ENCODE measurements around the gene SMIM15.

SMIM15 gene

GRCh38 chr5:61171479-61171878, 9.2 kb upstream of the SMIM15 start:
- H3K4me1 ChIP-seq (ENCODE audit: low read length), result no peaks in the 10 kb centered on the region
- no peaks in the 10 kb centered on the region for H3K36me3 ChIP-seq (replicated peaks; ENCODE audit: insufficient read depth, low read length)
- no peak overlapping the region for H3K27ac ChIP-seq (ENCODE audit: low read length)
- H3K9me2 ChIP-seq (replicated peaks; ENCODE audit: insufficient read depth, low read length), result no peaks in the 10 kb centered on the region
- no peaks in the 10 kb centered on the region for H3K9me3 ChIP-seq (replicated peaks; ENCODE audit: insufficient read depth, low read length)
- H3K4me2 ChIP-seq (ENCODE audit: low read depth, low read length), result no peak overlapping the region
- no peak for DNase-seq
- H3K4me3 ChIP-seq (ENCODE audit: low read length), result no peak overlapping the region
- H3K79me2 ChIP-seq (ENCODE audit: low read length), result no peaks in the 10 kb centered on the region
- H3K27me3 ChIP-seq (replicated peaks; ENCODE audit: insufficient read depth, low read length), result no peaks in the 10 kb centered on the region
- H3F3A ChIP-seq (ENCODE audit: insufficient read depth, low read length), result no peaks in the 10 kb centered on the region
- H4K20me1 ChIP-seq (ENCODE audit: insufficient read depth, low read length), result no peaks in the 10 kb centered on the region
- no peak overlapping the region for H3K9ac ChIP-seq (ENCODE audit: low read length)
- no peak overlapping the region for H2AFZ ChIP-seq (ENCODE audit: low read length)
- TF ChIP-seq EZH2phosphoT487 (IDR thresholded peaks at IDR 0.05; ENCODE audit: low read length), result no peak
- TF ChIP-seq CTCF (IDR thresholded peaks at IDR 0.05; ENCODE audit: low read length), result no peak
- no peak for TF ChIP-seq EZH2 (optimal IDR thresholded peaks at IDR 0.05; ENCODE audit: low read depth, low read length)

GRCh38 chr5:61168951-61169350, 6.7 kb upstream of the SMIM15 start:
- Histone ChIP-seq H3K4me2 (ENCODE audit: low read depth, low read length) (no peak overlapping the region), H2AFZ (ENCODE audit: low read length) (no peak overlapping the region), H3K79me2 (ENCODE audit: low read length) (no peaks in the 10 kb centered on the region), H3F3A (ENCODE audit: insufficient read depth, low read length) (no peaks in the 10 kb centered on the region), H3K36me3 (replicated peaks; ENCODE audit: insufficient read depth, low read length) (no peaks in the 10 kb centered on the region), H3K9ac (ENCODE audit: low read length) (no peak overlapping the region), H3K9me2 (replicated peaks; ENCODE audit: insufficient read depth, low read length) (no peaks in the 10 kb centered on the region), H3K27ac (ENCODE audit: low read length) (no peak overlapping the region), H3K27me3 (replicated peaks; ENCODE audit: insufficient read depth, low read length) (no peaks in the 10 kb centered on the region), H3K4me1 (ENCODE audit: low read length) (no peaks in the 10 kb centered on the region), H3K9me3 (replicated peaks; ENCODE audit: insufficient read depth, low read length) (no peaks in the 10 kb centered on the region), H4K20me1 (ENCODE audit: insufficient read depth, low read length) (no peaks in the 10 kb centered on the region), H3K4me3 (ENCODE audit: low read length) (no peak overlapping the region)
- no peak for TF ChIP-seq CTCF (IDR thresholded peaks at IDR 0.05; ENCODE audit: low read length)
- TF ChIP-seq EZH2phosphoT487 (IDR thresholded peaks at IDR 0.05; ENCODE audit: low read length), result no peak
- no peak for TF ChIP-seq EZH2 (optimal IDR thresholded peaks at IDR 0.05; ENCODE audit: low read depth, low read length)
- DNase-seq, result no peak

GRCh38 chr5:61167382-61167781, 5.1 kb upstream of the SMIM15 start:
- Histone ChIP-seq H3K9me3 (replicated peaks; ENCODE audit: insufficient read depth, low read length) (no peaks in the 10 kb centered on the region), H3K27ac (ENCODE audit: low read length) (no peak overlapping the region), H3K4me1 (ENCODE audit: low read length) (no peaks in the 10 kb centered on the region; the same call in 1 of the 2 replicates), H2AFZ (ENCODE audit: low read length) (no peak overlapping the region), H3K27me3 (replicated peaks; ENCODE audit: insufficient read depth, low read length) (no peaks in the 10 kb centered on the region), H3K4me3 (ENCODE audit: low read length) (no peak overlapping the region), H3K79me2 (ENCODE audit: low read length) (peaks cover 8% of the 10 kb centered on the region), H4K20me1 (ENCODE audit: insufficient read depth, low read length) (no peaks in the 10 kb centered on the region), H3K9me2 (replicated peaks; ENCODE audit: insufficient read depth, low read length) (no peaks in the 10 kb centered on the region), H3K4me2 (ENCODE audit: low read depth, low read length) (no peak overlapping the region), H3K9ac (ENCODE audit: low read length) (no peak overlapping the region), H3K36me3 (replicated peaks; ENCODE audit: insufficient read depth, low read length) (no peaks in the 10 kb centered on the region), H3F3A (ENCODE audit: insufficient read depth, low read length) (0 out of 2 replicates have a peak, but pooled peaks cover 3% of the 10 kb centered on the region)
- DNase-seq, result peak; percentile 47
- TF ChIP-seq EZH2phosphoT487 (IDR thresholded peaks at IDR 0.05; ENCODE audit: low read length) (no peak), EZH2 (optimal IDR thresholded peaks at IDR 0.05; ENCODE audit: low read depth, low read length) (no peak), CTCF (IDR thresholded peaks at IDR 0.05; ENCODE audit: low read length) (peak; percentile 55)

Data from MM.1S (cell line).